PC-3 (cell line): ENCODE data around the gene GTF3C4.

ENCODE experiments used
- EZH2phosphoT487 ChIP-seq: fragments of 300-600 bp; sonication (generic); IDR thresholded peaks from 2 replicates; pipeline ENCODE4 v1.6.1; 2018; ENCODE audit warnings: mild to moderate bottlenecking, antibody characterized with exemption, low read length, borderline replicate concordance
- TF ChIP-seq, protein P1 (sequence below): fragments of 300-600 bp; sonication (generic); conservative IDR thresholded peaks from 2 replicates; pipeline ENCODE4 v1.5.1; 2017; ENCODE audit warnings: antibody characterized with exemption, low read depth, mild to moderate bottlenecking, low read length

DNA sequence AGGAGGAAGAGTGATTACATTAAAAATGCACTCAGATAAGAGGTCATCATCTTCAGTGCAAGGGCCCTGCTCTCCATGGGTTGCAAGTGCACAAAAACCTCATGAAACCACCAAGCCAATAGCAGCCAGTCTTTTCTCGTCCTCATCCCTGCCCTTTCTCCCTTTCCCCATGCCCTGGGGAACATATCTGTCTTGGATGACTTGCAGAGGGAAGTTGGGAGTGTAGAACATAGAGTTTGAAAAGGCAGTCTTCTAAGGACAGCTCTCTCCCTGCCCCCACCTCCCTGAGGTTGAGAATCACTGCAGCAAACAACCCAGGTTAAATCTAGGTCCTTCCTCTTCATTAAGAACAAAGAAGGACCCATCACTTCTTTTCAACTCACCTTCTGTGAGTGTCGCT is 22.5 kb upstream of the GTF3C4 start:
- TF ChIP-seq, protein P1, sequence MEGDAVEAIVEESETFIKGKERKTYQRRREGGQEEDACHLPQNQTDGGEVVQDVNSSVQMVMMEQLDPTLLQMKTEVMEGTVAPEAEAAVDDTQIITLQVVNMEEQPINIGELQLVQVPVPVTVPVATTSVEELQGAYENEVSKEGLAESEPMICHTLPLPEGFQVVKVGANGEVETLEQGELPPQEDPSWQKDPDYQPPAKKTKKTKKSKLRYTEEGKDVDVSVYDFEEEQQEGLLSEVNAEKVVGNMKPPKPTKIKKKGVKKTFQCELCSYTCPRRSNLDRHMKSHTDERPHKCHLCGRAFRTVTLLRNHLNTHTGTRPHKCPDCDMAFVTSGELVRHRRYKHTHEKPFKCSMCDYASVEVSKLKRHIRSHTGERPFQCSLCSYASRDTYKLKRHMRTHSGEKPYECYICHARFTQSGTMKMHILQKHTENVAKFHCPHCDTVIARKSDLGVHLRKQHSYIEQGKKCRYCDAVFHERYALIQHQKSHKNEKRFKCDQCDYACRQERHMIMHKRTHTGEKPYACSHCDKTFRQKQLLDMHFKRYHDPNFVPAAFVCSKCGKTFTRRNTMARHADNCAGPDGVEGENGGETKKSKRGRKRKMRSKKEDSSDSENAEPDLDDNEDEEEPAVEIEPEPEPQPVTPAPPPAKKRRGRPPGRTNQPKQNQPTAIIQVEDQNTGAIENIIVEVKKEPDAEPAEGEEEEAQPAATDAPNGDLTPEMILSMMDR: no peak
- no peak for TF ChIP-seq EZH2phosphoT487
